HEK293T (cell line): ENCODE measurements around the gene CYS1.

ENCODE experiments used
- BHLHE40 ChIP-seq: fragments of 450-650 bp; IDR thresholded peaks from 2 replicates; pipeline ENCODE4 v1.6.1; 2016; ENCODE audit warnings: mild to moderate bottlenecking, moderate library complexity, borderline replicate concordance
- CTBP1 ChIP-seq: fragments of 450-650 bp; IDR thresholded peaks from 2 replicates; pipeline ENCODE4 v1.6.1; 2016; ENCODE audit warnings: borderline replicate concordance
- ELF4 ChIP-seq: fragments of 450-650 bp; IDR thresholded peaks from 2 replicates; pipeline ENCODE4 v1.6.1; 2017; ENCODE audit warnings: antibody characterized with exemption
- FOXA1 ChIP-seq: fragments of 450-650 bp; IDR thresholded peaks from 2 replicates; pipeline ENCODE4 v1.6.1; 2016; ENCODE audit warnings: mild to moderate bottlenecking
- FOXM1 ChIP-seq: fragments of 450-650 bp; IDR thresholded peaks from 2 replicates; pipeline ENCODE4 v1.6.1; 2017; ENCODE audit warnings: mild to moderate bottlenecking, borderline replicate concordance
- NFRKB ChIP-seq: fragments of 450-650 bp; IDR thresholded peaks from 2 replicates; pipeline ENCODE4 v1.6.1; 2016; ENCODE audit warnings: mild to moderate bottlenecking, moderate library complexity
- SP1 ChIP-seq: fragments of 450-650 bp; IDR thresholded peaks from 2 replicates; pipeline ENCODE4 v1.6.1; 2017
- TARDBP ChIP-seq: fragments of 450-650 bp; IDR thresholded peaks from 2 replicates; pipeline ENCODE4 v1.6.1; 2016
- ZNF384 ChIP-seq: fragments of 450-650 bp; IDR thresholded peaks from 2 replicates; pipeline ENCODE4 v1.6.1; 2016

DNA sequence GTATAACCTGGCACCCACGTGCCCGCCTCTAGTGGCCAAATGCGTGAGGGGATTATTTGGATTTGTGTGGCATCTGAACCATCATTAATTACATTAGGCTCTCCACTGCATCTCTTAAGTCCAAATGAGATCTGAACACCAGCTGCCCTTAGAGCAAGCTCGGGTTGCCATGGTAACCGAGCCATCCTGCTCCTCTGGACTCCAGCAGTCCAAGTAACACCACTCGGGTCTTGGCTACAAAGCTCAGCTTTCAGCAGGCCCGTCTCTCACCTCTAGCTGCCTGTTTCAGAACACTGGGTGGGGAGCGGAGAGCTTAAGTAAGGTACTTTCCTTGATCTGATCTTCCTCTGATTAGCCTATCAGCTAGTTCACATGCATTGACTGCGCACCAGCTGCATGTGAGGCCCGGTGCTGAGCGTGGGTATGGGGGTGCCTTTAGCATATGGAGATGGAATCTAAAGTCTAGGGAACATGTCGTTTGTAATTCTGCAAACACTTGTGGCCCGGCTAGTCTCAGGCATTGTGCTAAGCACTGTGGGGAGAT is 14.1 kb upstream of the CYS1 start:
- TF ChIP-seq ZNF384, result no peak
- no peak for TF ChIP-seq CTBP1
- no peak for TF ChIP-seq SP1
- no peak for TF ChIP-seq FOXM1
- no peak for TF ChIP-seq BHLHE40
- TF ChIP-seq TARDBP, result no peak
- TF ChIP-seq ELF4, result no peak
- TF ChIP-seq FOXA1, result no peak
- TF ChIP-seq NFRKB, result no peak
